ENCODE results near the gene RTL10. TPM values are rescaled to one million over a fixed set of nuclear protein-coding genes. Genes with fewer than 3 reads are reported as not detected.

RTL10 gene
- total and polyA plus RNA-seq, 2 donors (not counting 1 experiment from before 2014, with no cell fraction given), result 6.4 to 15.2 TPM

- no peaks in the 10 kb centered on the region for H3K4me1 ChIP-seq (ENCODE audit: control insufficient read depth in 2 of 2, insufficient read depth in 2 of 2, low read length in 2 of 2)
- intact Hi-C loops (cut with micrococcal nuclease), result no loop called here
- peaks cover 0 to 8% of the 10 kb centered on the region in 2 experiments for H3K36me3 ChIP-seq (replicated peaks in 1 of 2; ENCODE audit: control extremely low read depth in 1 of 2, control insufficient read depth in 1 of 2, extremely low read depth in 1 of 2, insufficient read depth in 2 of 2, low read length in 1 of 2)
- no peak overlapping the region for H3K4me3 ChIP-seq (ENCODE audit: control extremely low read depth in 1 of 5, extremely low read depth in 1 of 5, insufficient read depth in 1 of 5, low read depth in 2 of 5, low read length in 4 of 5)
- H3K79me2 ChIP-seq (ENCODE audit: control insufficient read depth, insufficient read depth, low read length), result no peaks in the 10 kb centered on the region
- no peak for TF ChIP-seq CTCF (IDR thresholded peaks at IDR 0.05)
- no peaks in the 10 kb centered on the region for H3K9me3 ChIP-seq (ENCODE audit: control extremely low read depth in 1 of 3, control insufficient read depth in 2 of 3, insufficient read depth in 1 of 3, low read length in 2 of 3)
- Mint-ChIP-seq H3K4me3 (no peak overlapping the region), H3K9me3 (ENCODE audit: insufficient read depth) (no peaks in the 10 kb centered on the region), H3K4me1 (no peaks in the 10 kb centered on the region), H3K27me3 (no peaks in the 10 kb centered on the region), H3K27ac (no peak overlapping the region)
- H3K9ac ChIP-seq (ENCODE audit: low read length), result no peak overlapping the region
- no peaks in the 10 kb centered on the region for H4K20me1 ChIP-seq (ENCODE audit: control insufficient read depth, insufficient read depth, low read length, poor library complexity, severe bottlenecking)
- WGBS (ENCODE audit: insufficient coverage), result 92% methylated on average over 16 of the region's 16 CpGs
- H2AFZ ChIP-seq (ENCODE audit: insufficient read depth, low read depth, low read length, poor library complexity, severe bottlenecking), result no peak overlapping the region
- no peak overlapping the region for H3K27ac ChIP-seq (ENCODE audit: low read length in 2 of 2)
- DNase-seq, result no peak
- no peaks in the 10 kb centered on the region for H3K27me3 ChIP-seq (replicated peaks in 1 of 4; ENCODE audit: control extremely low read depth in 1 of 4, control insufficient read depth in 3 of 4, insufficient read depth in 4 of 4, low read length in 3 of 4)
- CTCF ChIA-PET, result no interaction called here
- POLR2A ChIA-PET, result no interaction called here
- no peak for ATAC-seq (ENCODE audit: low read depth)
- H3K4me2 ChIP-seq (replicated peaks; ENCODE audit: low read depth, low read length, poor library complexity, severe bottlenecking), result no peak overlapping the region
Observed at GRCh38 chr22:19815823-19816290, 38.8 kb downstream of the RTL10 start.

- Mint-ChIP-seq H3K9me3 (ENCODE audit: insufficient read depth) (no peaks in the 10 kb centered on the region), H3K4me3 (no peak overlapping the region), H3K27me3 (no peaks in the 10 kb centered on the region), H3K4me1 (no peaks in the 10 kb centered on the region), H3K27ac (no peak overlapping the region)
- no peaks in the 10 kb centered on the region for H3K4me1 ChIP-seq (ENCODE audit: control insufficient read depth in 2 of 2, insufficient read depth in 2 of 2, low read length in 2 of 2)
- ChIA-PET POLR2A (no interaction called here), CTCF (no interaction called here)
- H2AFZ ChIP-seq (ENCODE audit: insufficient read depth, low read depth, low read length, poor library complexity, severe bottlenecking), result no peak overlapping the region
- H3K4me3 ChIP-seq (ENCODE audit: control extremely low read depth in 1 of 5, extremely low read depth in 1 of 5, insufficient read depth in 1 of 5, low read depth in 2 of 5, low read length in 4 of 5), result no peak overlapping the region
- intact Hi-C loops (cut with micrococcal nuclease), result no loop called here
- TF ChIP-seq CTCF (IDR thresholded peaks at IDR 0.05) (no peak), EZH2 (IDR thresholded peaks at IDR 0.05; ENCODE audit: borderline replicate concordance, insufficient read depth, low read depth, low read length, poor library complexity, severe bottlenecking) (no peak)
- no peaks in the 10 kb centered on the region for H3K27me3 ChIP-seq (replicated peaks in 1 of 4; ENCODE audit: control extremely low read depth in 1 of 4, control insufficient read depth in 3 of 4, insufficient read depth in 4 of 4, low read length in 3 of 4)
- H3K4me2 ChIP-seq (replicated peaks; ENCODE audit: low read depth, low read length, poor library complexity, severe bottlenecking), result no peak overlapping the region
- no peaks in the 10 kb centered on the region for H3K9me3 ChIP-seq (ENCODE audit: control extremely low read depth in 1 of 3, control insufficient read depth in 2 of 3, insufficient read depth in 1 of 3, low read length in 2 of 3)
- peaks cover 0 to 6% of the 10 kb centered on the region in 2 experiments for H3K36me3 ChIP-seq (replicated peaks in 1 of 2; ENCODE audit: control extremely low read depth in 1 of 2, control insufficient read depth in 1 of 2, extremely low read depth in 1 of 2, insufficient read depth in 2 of 2, low read length in 1 of 2)
- no peaks in the 10 kb centered on the region for H4K20me1 ChIP-seq (ENCODE audit: control insufficient read depth, insufficient read depth, low read length, poor library complexity, severe bottlenecking)
- no peak overlapping the region for H3K9ac ChIP-seq (ENCODE audit: low read length)
- H3K27ac ChIP-seq (ENCODE audit: low read length in 2 of 2), result no peak overlapping the region
- ATAC-seq (ENCODE audit: low read depth) (no peak), DNase-seq (no peak)
- no peaks in the 10 kb centered on the region for H3K79me2 ChIP-seq (ENCODE audit: control insufficient read depth, insufficient read depth, low read length)
- WGBS (ENCODE audit: insufficient coverage), result 94% methylated on average over 18 of the region's 18 CpGs
Observed at GRCh38 chr22:19815093-19815822, 39.4 kb downstream of the RTL10 start.

Measured in B cell (primary cell).